GM19099 (cell line): ENCODE results near the gene MAML3.

ENCODE experiments used
- POLR2A ChIP-seq: IDR thresholded peaks from 3 replicates; pipeline ENCODE4 v1.6.1; 2011; ENCODE audit warnings: low read depth; ENCODE audit not compliant: insufficient read length; ENCODE audit errors: extremely low read depth

The MAML3 gene

DNA sequence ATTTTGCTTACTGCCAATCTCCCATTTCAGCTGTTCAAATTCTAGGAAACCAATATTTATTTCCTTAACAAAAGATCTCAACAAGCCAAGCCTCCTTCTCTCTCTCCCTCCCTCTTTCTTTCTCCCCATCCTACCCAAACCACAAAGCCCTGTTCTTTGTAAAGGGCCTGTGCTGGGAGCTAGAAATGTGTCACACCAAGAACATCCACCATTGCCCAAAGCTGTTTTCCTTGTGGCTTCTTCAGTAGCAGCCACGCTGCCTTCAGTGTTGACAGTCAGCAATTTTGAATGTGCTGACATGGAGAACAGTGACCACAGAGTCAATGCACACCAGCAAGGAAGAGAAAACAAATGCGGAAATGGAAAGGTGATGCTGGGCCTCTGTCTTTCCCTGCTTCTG, 203.0 kb downstream of the MAML3 start:
- TF ChIP-seq POLR2A, result no peak

- TF ChIP-seq POLR2A, result no peak
Observed at GRCh38 chr4:139950568-139950967, 203.4 kb downstream of the MAML3 start.

- TF ChIP-seq POLR2A, result no peak
Observed at GRCh38 chr4:139943277-139943676, 210.7 kb downstream of the MAML3 start.

GRCh38 chr4:139942241-139942640, 211.7 kb downstream of the MAML3 start:
- no peak for TF ChIP-seq POLR2A

GRCh38 chr4:139940600-139940999, 213.4 kb downstream of the MAML3 start:
- no peak for TF ChIP-seq POLR2A

- TF ChIP-seq POLR2A, result no peak
Observed at GRCh38 chr4:139938414-139938813, 215.6 kb downstream of the MAML3 start.

DNA sequence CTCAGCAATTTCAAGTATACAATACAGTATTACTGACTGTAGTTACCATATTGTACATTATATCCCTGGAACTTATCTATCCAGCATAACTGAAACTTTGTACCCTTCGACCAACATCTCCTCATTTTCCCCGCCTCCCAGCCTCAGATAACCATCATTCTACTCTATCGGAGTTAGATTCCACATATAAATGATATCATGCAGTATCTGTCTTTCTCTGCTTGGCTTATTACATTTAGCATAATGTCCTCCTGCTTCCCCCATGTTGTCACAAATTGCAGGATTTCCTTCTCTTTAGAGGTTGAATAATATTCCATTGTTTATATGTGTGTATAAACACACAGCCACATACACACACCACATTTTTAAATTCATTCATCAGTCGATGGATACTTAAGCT, 218.1 kb downstream of the MAML3 start:
- no peak for TF ChIP-seq POLR2A

GRCh38 chr4:139934708-139935195, 219.2 kb downstream of the MAML3 start:
- TF ChIP-seq POLR2A, result no peak

- no peak for TF ChIP-seq POLR2A
Observed at GRCh38 chr4:139934057-139934707, 219.8 kb downstream of the MAML3 start.

GRCh38 chr4:139933541-139933940, 220.4 kb downstream of the MAML3 start:
- TF ChIP-seq POLR2A, result no peak

DNA sequence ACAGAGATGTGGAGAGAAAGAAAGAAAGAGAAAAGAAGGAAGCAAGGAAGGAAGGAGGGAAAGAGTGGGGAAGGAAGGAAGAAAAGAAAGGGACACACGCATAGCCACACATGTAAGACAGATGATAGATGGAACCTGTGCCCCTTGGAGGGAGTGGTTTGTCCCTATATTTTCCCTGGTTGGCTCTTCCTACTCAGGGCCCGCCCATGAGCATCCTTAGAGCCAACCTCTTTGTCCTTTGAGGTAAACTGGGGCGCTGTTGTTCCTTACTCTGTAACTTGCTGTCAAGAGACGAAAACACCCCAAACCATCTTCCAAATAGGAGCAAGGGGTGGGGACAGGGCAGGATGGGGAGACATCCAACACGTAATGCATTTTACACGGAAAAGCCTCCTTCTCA, 220.9 kb downstream of the MAML3 start:
- no peak for TF ChIP-seq POLR2A

GRCh38 chr4:139924782-139925181, 229.2 kb downstream of the MAML3 start:
- TF ChIP-seq POLR2A, result no peak

DNA sequence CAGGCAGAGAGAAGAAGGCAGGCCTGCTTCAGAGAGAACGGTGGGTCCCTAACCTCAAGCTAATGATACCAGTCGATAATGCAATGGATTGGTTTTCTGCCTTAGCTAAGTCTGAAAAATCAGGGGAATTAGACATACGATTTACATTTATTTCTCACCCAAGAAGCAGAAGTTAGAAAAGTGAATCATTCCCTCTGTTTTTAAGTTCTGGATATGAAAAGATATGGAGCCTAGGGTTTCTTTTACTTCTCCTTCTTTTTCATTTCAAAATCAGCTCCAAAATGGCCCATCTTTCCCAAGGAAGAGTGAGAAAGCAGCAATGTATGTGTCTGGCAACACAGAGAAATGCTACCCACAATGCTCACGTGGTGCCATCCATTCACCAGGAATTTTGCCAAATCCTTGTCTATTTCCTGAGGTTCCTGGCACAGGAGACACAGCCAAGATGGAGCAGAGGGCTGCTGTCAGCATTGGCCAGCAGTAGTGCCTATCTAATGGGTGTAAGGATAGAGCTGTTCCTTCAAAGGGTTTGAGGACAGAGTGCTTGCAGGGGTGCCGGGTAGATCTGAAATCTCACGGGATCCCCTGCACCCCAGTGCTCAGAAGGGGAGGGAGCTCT, 231.5 kb downstream of the MAML3 start:
- TF ChIP-seq POLR2A, result no peak

GRCh38 chr4:139921429-139922184, 232.4 kb downstream of the MAML3 start:
- no peak for TF ChIP-seq POLR2A

GRCh38 chr4:139920486-139921002, 233.4 kb downstream of the MAML3 start:
- TF ChIP-seq POLR2A, result no peak

GRCh38 chr4:139919521-139919920, 234.5 kb downstream of the MAML3 start:
- TF ChIP-seq POLR2A, result no peak
